ENCODE measurements around the gene CFAP61. TPM values are rescaled to one million over a fixed set of nuclear protein-coding genes. Genes with fewer than 3 reads are reported as not detected.

CFAP61 gene
- total and polyA plus RNA-seq, 9 of the 15 experiments (the other 6 are each of a cell fraction or from before 2014, with no cell fraction given) = 0.11 TPM; not detected in 8

DNA sequence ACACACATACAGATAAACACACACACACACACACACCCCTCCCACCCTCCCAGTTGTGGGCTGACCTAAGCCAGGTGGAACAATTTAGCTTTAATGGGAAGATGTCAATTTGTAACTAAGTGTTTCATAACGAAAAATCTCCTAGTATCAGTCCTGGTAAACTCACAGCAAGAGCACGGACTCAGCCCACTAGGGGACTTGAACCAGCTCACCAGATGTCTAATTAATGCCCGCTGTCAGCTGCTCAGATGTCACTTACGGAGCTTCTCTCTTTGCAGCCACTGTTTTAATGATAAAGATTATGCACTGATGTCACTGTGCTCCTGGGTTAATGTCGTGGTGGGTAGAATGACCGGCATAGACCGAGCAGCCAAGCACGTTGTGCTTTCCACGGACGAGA lies 199.0 kb downstream of the CFAP61 start:
- no peak for ATAC-seq
- no peak for FAIRE-seq
- ChIA-PET POLR2A (interaction anchor here (0.6 kb wide), 1 partner anchor 717 kb away, joined by 3 read pairs; no protein-coding TSS in a partner anchor), CTCF (ENCODE audit: low intra/inter-chr PET ratio) (no interaction called here)
- H3K4me2 ChIP-seq (ENCODE audit: insufficient read depth, low read length) = no peak overlapping the region
- WGBS (ENCODE audit: insufficient coverage, low coverage, missing lambda C conversion rate) = 4% methylated on average over 9 of the region's 10 CpGs
- no TSS peak for BruUV-seq (replicated peaks)
- in situ Hi-C loops (cut with MboI) (no loop called here), intact Hi-C loops (cut with micrococcal nuclease) (no loop called here)
- H3K27ac ChIP-seq (ENCODE audit: extremely low read depth, low read depth, low read length) = no peak overlapping the region
- no peaks in the 10 kb centered on the region for H4K20me1 ChIP-seq (replicated peaks; ENCODE audit: control insufficient read depth, insufficient read depth, low read length)
- H3K27me3 ChIP-seq (ENCODE audit: control insufficient read depth in 2 of 2, insufficient read depth in 2 of 2, low read length in 2 of 2) = peaks cover 0 to 6% of the 10 kb centered on the region in 2 experiments; a peak in 1 of 5 replicates
- no peaks in the 10 kb centered on the region for H3K9me3 ChIP-seq (replicated peaks; ENCODE audit: control insufficient read depth, insufficient read depth, low read depth, low read length)
- no peaks in the 10 kb centered on the region for H3K4me1 ChIP-seq (replicated peaks in 1 of 2; ENCODE audit: control insufficient read depth in 2 of 2, insufficient read depth in 2 of 2, low read length in 2 of 2)
- H2AFZ ChIP-seq (ENCODE audit: low read depth, low read length) = no peak overlapping the region
- H3K36me3 ChIP-seq (ENCODE audit: control insufficient read depth, insufficient read depth, low read length) = no peaks in the 10 kb centered on the region
- no peak overlapping the region for H3K9ac ChIP-seq (ENCODE audit: insufficient read depth in 1 of 2, low read depth in 2 of 2, low read length in 2 of 2)
- TF ChIP-seq CBX1 (IDR thresholded peaks at IDR 0.05; ENCODE audit: low read depth) (no peak), ZNF445 (CRISPR knock-in tag; IDR thresholded peaks at IDR 0.05; ENCODE audit: low read depth) (no peak), ARID1B (IDR thresholded peaks at IDR 0.05) (no peak), NFXL1 (CRISPR knock-in tag; IDR thresholded peaks at IDR 0.05) (no peak), ELF4 (CRISPR knock-in tag; IDR thresholded peaks at IDR 0.05) (no peak), SMARCA4 (IDR thresholded peaks at IDR 0.05) (no peak), CHD1 (IDR thresholded peaks at IDR 0.05; ENCODE audit: low read length) (no peak), PHB (CRISPR knock-in tag; IDR thresholded peaks at IDR 0.05) (no peak), COPS2 (conservative IDR thresholded peaks at IDR 0.05) (no peak)
- TF ChIP-seq, protein P1, sequence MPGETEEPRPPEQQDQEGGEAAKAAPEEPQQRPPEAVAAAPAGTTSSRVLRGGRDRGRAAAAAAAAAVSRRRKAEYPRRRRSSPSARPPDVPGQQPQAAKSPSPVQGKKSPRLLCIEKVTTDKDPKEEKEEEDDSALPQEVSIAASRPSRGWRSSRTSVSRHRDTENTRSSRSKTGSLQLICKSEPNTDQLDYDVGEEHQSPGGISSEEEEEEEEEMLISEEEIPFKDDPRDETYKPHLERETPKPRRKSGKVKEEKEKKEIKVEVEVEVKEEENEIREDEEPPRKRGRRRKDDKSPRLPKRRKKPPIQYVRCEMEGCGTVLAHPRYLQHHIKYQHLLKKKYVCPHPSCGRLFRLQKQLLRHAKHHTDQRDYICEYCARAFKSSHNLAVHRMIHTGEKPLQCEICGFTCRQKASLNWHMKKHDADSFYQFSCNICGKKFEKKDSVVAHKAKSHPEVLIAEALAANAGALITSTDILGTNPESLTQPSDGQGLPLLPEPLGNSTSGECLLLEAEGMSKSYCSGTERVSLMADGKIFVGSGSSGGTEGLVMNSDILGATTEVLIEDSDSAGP (CRISPR knock-in tag; IDR thresholded peaks at IDR 0.05) = no peak
- TF ChIP-seq, protein P2, sequence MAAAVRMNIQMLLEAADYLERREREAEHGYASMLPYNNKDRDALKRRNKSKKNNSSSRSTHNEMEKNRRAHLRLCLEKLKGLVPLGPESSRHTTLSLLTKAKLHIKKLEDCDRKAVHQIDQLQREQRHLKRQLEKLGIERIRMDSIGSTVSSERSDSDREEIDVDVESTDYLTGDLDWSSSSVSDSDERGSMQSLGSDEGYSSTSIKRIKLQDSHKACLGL (CRISPR knock-in tag; IDR thresholded peaks at IDR 0.05; ENCODE audit: borderline replicate concordance, poor library complexity, severe bottlenecking) = no peak
- no peaks in the 10 kb centered on the region for H3K9me1 ChIP-seq (ENCODE audit: control insufficient read depth, insufficient read depth, low read length)
- H3K79me2 ChIP-seq (ENCODE audit: control insufficient read depth, insufficient read depth, low read length) = no peaks in the 10 kb centered on the region
- H3K4me3 ChIP-seq = no peak overlapping the region
- no peak for DNase-seq (ENCODE audit: extremely low read depth in 1 of 4, low spot score in 3 of 4)
